Stomach (tissue), 9 donors: ENCODE measurements around the gene TREM2. TPM values are rescaled to one million over a fixed set of nuclear protein-coding genes. Genes with fewer than 3 reads are reported as not detected.

ENCODE experiments used
- DNase-seq, 2 donors: peaks; one replicate each; pipeline versions ENCODE4 v3.0.0 to v3.0.0-alpha.2; 2013 to 2019
- H3K27ac ChIP-seq, 5 donors: fragments of 200-600 bp in 4 of 5; sonication (generic) in 4 of 5; one replicate each; pipeline ENCODE4 v1.5.1; 2013 to 2019; ENCODE audit warnings: mild to moderate bottlenecking in 1 of 5, moderate library complexity in 1 of 5
- H3K27me3 ChIP-seq, 3 donors: fragments of 200-600 bp; sonication (generic); one replicate each; pipeline ENCODE4 v1.5.1; 2017 to 2019; ENCODE audit warnings: mixed run types in 1 of 3
- H3K36me3 ChIP-seq, 4 donors: fragments of 200-600 bp; sonication (generic); 1 replicate in 3 of 4; 2 replicates in 1 of 4; pipeline ENCODE4 v1.5.1; 2016 to 2019
- H3K4me1 ChIP-seq, 4 donors: fragments of 200-600 bp; sonication (generic); one replicate each; pipeline ENCODE4 v1.5.1; 2016 to 2019
- H3K4me3 ChIP-seq, 4 donors: fragments of 200-600 bp; sonication (generic) in 3 of 4; one replicate each; pipeline ENCODE4 v1.5.1; 2016 to 2019; ENCODE audit warnings: mild to moderate bottlenecking in 1 of 4
- H3K9me3 ChIP-seq, 4 donors: fragments of 200-600 bp; sonication (generic); one replicate each; pipeline ENCODE4 v1.5.1; 2016 to 2019
- CTCF ChIP-seq, 7 experiments: fragments of 450-650 bp in 4 of 7; fragments of 200-600 bp in 3 of 7; sonication (generic) in 3 of 7; IDR thresholded peaks; one replicate each; pipeline ENCODE4 v1.5.1; 2016 to 2019; ENCODE audit warnings: antibody characterized with exemption in 7 of 7, control low read depth in 2 of 7, mild to moderate bottlenecking in 1 of 7
- EP300 ChIP-seq: sonication (generic); formaldehyde crosslinking; IDR thresholded peaks from one replicate; pipeline ENCODE4 v1.6.1; 2017; ENCODE audit warnings: antibody characterized with exemption
- POLR2A ChIP-seq, 4 donors: fragments of 450-650 bp; IDR thresholded peaks; one replicate each; pipeline ENCODE4 v1.6.1; 2016; ENCODE audit warnings: antibody characterized with exemption in 4 of 4, control low read depth in 2 of 4, mild to moderate bottlenecking in 1 of 4, moderate library complexity in 1 of 4
- POLR2AphosphoS5 ChIP-seq, 3 donors: sonication (generic); formaldehyde crosslinking; IDR thresholded peaks; one replicate each; pipeline ENCODE4 v1.6.1; 2016; ENCODE audit warnings: antibody characterized with exemption in 3 of 3
- WGBS, 5 donors: extraction: QIAGEN DNeasy Blood & Tissue Kit in 3 of 5; methylation state at CpG; one replicate each; pipeline versions ENCODE4 v1.1.5 to v1.1.7; 2013 to 2018; 5-methylcytosine and 5-hydroxymethylcytosine counted together
- intact Hi-C: fragments of 100-400 bp; cut with DNase I; formaldehyde crosslinking; loops from one replicate; pipeline ENCODE4 v1.15.1; 2023; ENCODE audit warnings: low total_unique reads
- polyA plus RNA-seq, 3 donors: library from polyadenylated mRNA; stranded (reverse); fragments of 200-250 nt; gene quantifications; one replicate each; pipeline ENCODE4 v1.2.3, GENCODE V29; 2013
- total RNA-seq, 5 donors: library from RNA; depleted of rRNA; stranded (reverse); fragments of >200 nt; gene quantifications; one replicate each; pipeline versions ENCODE4 v1.1.0 to v1.2.3, GENCODE V29; 2014 to 2016
- donor health status: healthy with polysubstance abuse.
- donor health status: Bipolar disorder and iron deficiency.
- donor health status: healthy.

TREM2 gene
- total and polyA plus RNA-seq, 8 donors: 0.23 to 19.9 (median 3.3) TPM; not detected in 4

GRCh38 chr6:41176189-41176588, 13.3 kb upstream of the TREM2 start:
- Histone ChIP-seq H3K9me3 (no peaks in the 10 kb centered on the region), H3K36me3 (no peaks in the 10 kb centered on the region), H3K4me3 (no peak overlapping the region), H3K27ac (no peak overlapping the region), H3K4me1 (no peaks in the 10 kb centered on the region), H3K27me3 (peaks cover 0 to 12% (median 7%) of the 10 kb centered on the region in 3 donors)
- WGBS, 5 donors: 81 to 89% (median 84%) methylated on average over 12 of the region's 12 CpGs
- no peak for DNase-seq
- TF ChIP-seq CTCF (IDR thresholded peaks at IDR 0.05) (no peak), POLR2A (IDR thresholded peaks at IDR 0.05) (no peak), POLR2AphosphoS5 (IDR thresholded peaks at IDR 0.05) (no peak), EP300 (no peak)
- intact Hi-C loops: no loop called here

- no peak overlapping the region for H3K4me3 ChIP-seq
- no peaks in the 10 kb centered on the region for H3K9me3 ChIP-seq
- no peaks in the 10 kb centered on the region for H3K36me3 ChIP-seq
- H3K27ac ChIP-seq: no peak overlapping the region
- no peak for TF ChIP-seq EP300
- no peak for TF ChIP-seq POLR2AphosphoS5 (IDR thresholded peaks at IDR 0.05)
- no peak for TF ChIP-seq POLR2A (IDR thresholded peaks at IDR 0.05)
- no peak for TF ChIP-seq CTCF (IDR thresholded peaks at IDR 0.05)
- DNase-seq: no peak
- peaks cover 0 to 7% (median 4%) of the 10 kb centered on the region in 3 donors for H3K27me3 ChIP-seq
- intact Hi-C loops: no loop called here
- WGBS, 5 donors: 81 to 95% (median 93%) methylated on average over 1 of the region's 1 CpG
- no peaks in the 10 kb centered on the region for H3K4me1 ChIP-seq
Measured at GRCh38 chr6:41175084-41175483, 12.2 kb upstream of the TREM2 start.

- DNase-seq: no peak
- Histone ChIP-seq H3K4me1 (no peaks in the 10 kb centered on the region), H3K27me3 (peaks cover 0 to 7% (median 4%) of the 10 kb centered on the region in 3 donors), H3K4me3 (no peak overlapping the region), H3K27ac (no peak overlapping the region), H3K9me3 (no peaks in the 10 kb centered on the region), H3K36me3 (no peaks in the 10 kb centered on the region)
- intact Hi-C loops: no loop called here
- TF ChIP-seq CTCF (IDR thresholded peaks at IDR 0.05) (no peak), POLR2AphosphoS5 (IDR thresholded peaks at IDR 0.05) (no peak), EP300 (no peak), POLR2A (IDR thresholded peaks at IDR 0.05) (no peak)
- 54 to 84% (median 74%) methylated on average over 2 of the region's 2 CpGs for WGBS, 5 donors
Measured at GRCh38 chr6:41174610-41175009, 11.7 kb upstream of the TREM2 start.

GRCh38 chr6:41171908-41172307, 9.0 kb upstream of the TREM2 start:
- Histone ChIP-seq H3K4me3 (no peak overlapping the region), H3K27ac (no peak overlapping the region), H3K4me1 (no peaks in the 10 kb centered on the region), H3K27me3 (peaks cover 0 to 4% (median 0%) of the 10 kb centered on the region in 3 donors), H3K9me3 (no peaks in the 10 kb centered on the region), H3K36me3 (no peaks in the 10 kb centered on the region)
- TF ChIP-seq EP300: no peak
- no peak for TF ChIP-seq POLR2A (IDR thresholded peaks at IDR 0.05)
- TF ChIP-seq CTCF (IDR thresholded peaks at IDR 0.05): no peak
- no peak for TF ChIP-seq POLR2AphosphoS5 (IDR thresholded peaks at IDR 0.05)
- 17 to 42% (median 26%) methylated on average over 3 of the region's 3 CpGs for WGBS, 5 donors
- intact Hi-C loops: no loop called here
- DNase-seq: no peak
